Uterus (tissue), 2 donors: ENCODE results near the gene CACNA2D2.

Source experiments
- POLR2A ChIP-seq, 2 donors: fragments of 450-650 bp; IDR thresholded peaks; one replicate each; pipeline ENCODE4 v1.6.1; 2016; ENCODE audit warnings: antibody characterized with exemption in 2 of 2, mild to moderate bottlenecking in 1 of 2, moderate library complexity in 1 of 2
- TF ChIP-seq, protein P1 (sequence below), 4 experiments: fragments of 200-600 bp in 2 of 4; fragments of 450-650 bp in 2 of 4; sonication (generic) in 2 of 4; IDR thresholded peaks; one replicate each; pipeline ENCODE4 v1.5.1; 2016 to 2019; ENCODE audit warnings: antibody characterized with exemption in 4 of 4, mild to moderate bottlenecking in 2 of 4, moderate library complexity in 1 of 4

DNA sequence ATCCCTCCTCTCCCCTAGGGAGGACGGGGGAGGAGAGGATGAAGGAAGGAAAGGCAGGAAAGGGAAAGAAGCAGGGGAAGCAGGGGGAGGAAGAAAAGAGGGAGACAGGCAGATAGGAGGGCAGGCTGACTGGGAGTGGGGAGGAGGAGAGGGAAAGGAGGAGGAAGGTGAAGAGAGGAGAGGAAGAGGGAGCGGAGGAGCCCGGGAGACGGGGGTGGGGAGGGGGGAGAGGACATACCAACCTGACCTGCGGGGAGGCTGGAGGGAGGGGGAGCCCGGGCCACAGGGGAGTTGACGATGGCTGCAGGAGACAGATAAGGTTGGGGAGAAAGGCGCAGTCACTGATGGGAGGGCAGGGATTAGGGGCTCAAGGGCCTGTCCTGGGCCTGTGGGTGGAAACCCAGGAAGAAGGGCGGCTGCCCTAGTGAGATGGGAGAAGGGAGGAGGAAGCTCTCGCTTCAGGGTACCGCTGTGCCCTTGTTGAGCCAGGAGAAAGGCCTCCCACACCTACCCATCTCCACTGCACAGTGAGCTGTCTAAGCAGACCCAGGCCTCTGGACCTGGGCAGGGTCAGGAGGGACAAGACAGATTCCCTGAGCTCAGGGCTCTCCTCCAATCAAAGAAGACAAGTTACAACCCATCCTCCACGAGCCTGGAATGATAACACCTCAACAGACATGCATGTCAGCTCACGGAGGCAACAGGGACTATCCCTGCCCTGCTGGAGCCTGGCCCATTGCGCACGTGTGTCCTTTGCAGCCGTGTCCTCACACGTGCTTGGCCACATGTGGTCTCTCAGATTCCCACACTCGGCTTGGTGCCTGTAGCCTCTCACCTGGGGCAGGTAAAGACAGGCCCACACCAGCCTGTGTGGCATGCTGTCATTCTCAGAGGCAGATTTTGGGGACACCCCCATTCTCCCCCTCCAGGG, 36.2 kb upstream of the CACNA2D2 start:
- TF ChIP-seq, protein P1, sequence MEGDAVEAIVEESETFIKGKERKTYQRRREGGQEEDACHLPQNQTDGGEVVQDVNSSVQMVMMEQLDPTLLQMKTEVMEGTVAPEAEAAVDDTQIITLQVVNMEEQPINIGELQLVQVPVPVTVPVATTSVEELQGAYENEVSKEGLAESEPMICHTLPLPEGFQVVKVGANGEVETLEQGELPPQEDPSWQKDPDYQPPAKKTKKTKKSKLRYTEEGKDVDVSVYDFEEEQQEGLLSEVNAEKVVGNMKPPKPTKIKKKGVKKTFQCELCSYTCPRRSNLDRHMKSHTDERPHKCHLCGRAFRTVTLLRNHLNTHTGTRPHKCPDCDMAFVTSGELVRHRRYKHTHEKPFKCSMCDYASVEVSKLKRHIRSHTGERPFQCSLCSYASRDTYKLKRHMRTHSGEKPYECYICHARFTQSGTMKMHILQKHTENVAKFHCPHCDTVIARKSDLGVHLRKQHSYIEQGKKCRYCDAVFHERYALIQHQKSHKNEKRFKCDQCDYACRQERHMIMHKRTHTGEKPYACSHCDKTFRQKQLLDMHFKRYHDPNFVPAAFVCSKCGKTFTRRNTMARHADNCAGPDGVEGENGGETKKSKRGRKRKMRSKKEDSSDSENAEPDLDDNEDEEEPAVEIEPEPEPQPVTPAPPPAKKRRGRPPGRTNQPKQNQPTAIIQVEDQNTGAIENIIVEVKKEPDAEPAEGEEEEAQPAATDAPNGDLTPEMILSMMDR (IDR thresholded peaks at IDR 0.05): no peak
- TF ChIP-seq POLR2A (IDR thresholded peaks at IDR 0.05): no peak
